Activated CD4-positive, alpha-beta T cell treated with anti-CD3 and anti-CD28 coated beads for 1 hour (primary cell): ENCODE data around the gene ABLIM2.
"Not testable (repeated sequence)": the region's sequence is repeated elsewhere in the genome, so short reads cannot be mapped to it uniquely, and the experiment has no call there.

Experiments used
- DNase-seq: peaks from one replicate; pipeline ENCODE4 v3.0.0-alpha.2; 2020

The ABLIM2 gene

DNA sequence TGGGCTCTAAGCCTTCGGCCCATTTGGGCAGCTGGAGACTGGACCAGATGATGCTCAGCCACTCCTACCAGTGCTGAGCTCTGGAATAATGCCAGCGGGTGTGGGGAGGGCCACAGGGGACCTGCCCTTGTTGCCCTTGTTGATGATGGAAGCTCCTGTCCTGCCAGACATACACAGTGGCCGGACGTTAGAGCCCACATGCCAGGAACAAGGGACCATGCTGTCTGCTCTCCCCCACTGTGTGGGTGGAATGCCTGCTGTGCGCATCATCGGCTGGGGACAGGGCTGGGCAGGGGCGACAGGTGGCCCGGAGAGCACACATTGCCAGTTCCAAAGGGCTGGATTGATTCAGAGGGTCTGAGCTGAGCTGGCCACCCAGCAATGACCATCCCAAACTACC, 2.0 kb downstream of the ABLIM2 start:
- no peak for DNase-seq

DNA sequence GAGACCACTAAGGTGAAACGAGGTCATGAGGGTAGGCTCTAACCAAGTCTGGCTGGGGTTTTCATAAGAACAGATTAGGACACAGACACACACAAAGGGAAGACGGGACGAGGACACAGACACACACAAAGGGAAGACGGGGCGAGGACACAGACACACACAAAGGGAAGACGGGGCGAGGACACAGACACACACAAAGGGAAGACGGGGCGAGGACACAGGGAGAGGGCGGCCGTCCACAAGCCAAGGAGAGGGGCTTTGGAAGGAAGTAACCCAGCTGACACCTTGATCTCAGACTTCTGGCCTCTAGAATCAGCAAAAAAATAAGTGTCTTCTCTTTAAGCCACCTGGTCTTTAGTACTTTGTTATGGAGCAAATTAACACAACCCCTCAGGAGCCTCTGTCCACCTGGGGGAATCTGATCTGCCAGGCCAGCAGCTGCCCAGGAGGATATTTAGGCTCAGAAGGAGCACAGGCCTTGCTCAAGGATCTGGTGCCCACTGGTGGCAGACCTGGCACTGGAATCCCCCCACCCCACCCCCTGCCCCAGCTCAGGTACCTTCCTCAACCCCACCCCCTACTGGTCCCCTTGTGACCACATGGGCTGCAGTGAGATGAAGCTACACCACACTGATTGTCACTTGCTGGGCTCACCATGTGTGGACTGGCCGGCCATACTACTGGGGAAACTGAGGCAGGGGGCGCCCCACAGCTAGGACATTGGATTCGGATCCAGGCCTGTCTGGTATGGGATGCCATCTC, 2.8 kb downstream of the ABLIM2 start:
- no peak for DNase-seq

- DNase-seq: no peak
These were observed 3.6 kb downstream of the ABLIM2 start for GRCh38 chr4:8155048-8155447.

GRCh38 chr4:8153441-8153840, 5.2 kb downstream of the ABLIM2 start:
- DNase-seq: no peak

GRCh38 chr4:8152865-8153257, 5.8 kb downstream of the ABLIM2 start:
- DNase-seq: no peak

- DNase-seq: no peak
These were observed 6.3 kb downstream of the ABLIM2 start for GRCh38 chr4:8152090-8152864.

GRCh38 chr4:8151165-8151650, 7.4 kb downstream of the ABLIM2 start:
- no peak for DNase-seq

GRCh38 chr4:8150152-8151090, 8.2 kb downstream of the ABLIM2 start:
- no peak for DNase-seq

DNA sequence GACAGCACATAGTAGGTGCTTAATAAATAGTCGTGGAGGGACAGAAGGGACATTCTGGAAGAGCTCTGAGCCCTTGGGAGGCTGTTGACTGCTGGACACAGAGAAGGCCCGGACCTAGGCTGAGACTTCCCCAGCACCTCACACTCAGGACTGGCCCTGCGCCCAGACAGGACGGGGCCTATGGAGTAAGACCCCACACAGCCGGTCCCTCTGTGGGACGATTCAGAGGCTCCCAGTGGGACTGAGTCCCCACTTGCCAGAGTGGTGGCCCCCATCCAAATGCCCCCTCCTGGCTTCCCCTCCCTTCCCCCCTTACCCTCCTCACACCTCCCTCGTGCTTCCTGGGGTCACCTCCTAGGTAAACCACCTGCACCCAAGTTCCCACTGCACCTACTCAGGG, 8.9 kb downstream of the ABLIM2 start:
- no peak for DNase-seq

DNA sequence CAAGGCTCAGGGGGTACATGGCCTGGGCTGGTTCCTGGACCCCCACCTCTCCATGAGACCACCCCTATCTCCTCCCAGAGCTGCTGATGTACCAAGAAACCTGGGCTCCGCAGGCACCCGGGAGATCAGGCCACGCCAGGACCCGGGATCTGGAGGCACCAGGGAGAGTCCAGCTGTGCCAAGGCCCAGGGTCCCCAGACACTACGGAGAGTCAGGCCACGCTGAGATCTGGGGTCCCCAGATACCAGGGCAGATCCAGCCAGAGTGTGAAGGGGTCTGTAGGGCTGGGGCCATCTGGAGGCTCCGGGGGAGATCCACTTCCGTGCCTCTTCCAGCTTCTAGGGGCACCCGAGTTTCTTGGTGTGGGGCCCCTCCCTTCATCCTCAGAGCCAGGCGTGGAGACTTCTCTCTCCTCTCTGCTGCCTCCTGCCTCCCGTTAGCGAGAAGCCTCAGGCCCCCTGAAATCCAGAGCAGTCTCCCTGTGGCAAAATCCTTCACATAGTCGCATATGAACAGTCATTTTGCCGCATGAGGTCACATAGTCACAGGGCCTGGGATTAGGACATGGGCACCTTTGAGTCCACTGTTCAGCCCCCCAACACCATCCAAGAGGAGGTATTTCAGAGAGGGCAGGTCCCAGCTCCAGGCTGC, 9.7 kb downstream of the ABLIM2 start:
- DNase-seq: no peak

DNA sequence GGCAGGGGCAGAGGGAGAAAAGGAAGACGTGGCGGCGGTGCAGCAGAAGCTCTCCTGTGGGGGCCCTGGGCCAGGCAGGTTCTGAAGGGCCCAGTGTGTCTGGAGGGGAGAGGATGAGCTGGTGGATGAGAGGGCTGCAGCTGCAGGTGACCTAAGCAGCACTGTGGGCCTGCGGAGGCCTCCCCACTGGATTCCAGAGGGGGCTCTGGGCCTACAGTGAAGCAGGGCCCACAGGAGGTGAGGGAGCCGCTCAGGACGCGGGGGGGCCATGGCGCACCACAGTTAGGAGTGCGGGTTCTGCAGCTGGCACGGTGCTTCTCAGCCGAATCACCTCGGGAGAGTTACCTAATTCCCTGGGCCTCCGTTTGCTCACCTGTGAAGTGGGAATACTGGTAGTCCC, 10.5 kb downstream of the ABLIM2 start:
- no peak for DNase-seq

DNA sequence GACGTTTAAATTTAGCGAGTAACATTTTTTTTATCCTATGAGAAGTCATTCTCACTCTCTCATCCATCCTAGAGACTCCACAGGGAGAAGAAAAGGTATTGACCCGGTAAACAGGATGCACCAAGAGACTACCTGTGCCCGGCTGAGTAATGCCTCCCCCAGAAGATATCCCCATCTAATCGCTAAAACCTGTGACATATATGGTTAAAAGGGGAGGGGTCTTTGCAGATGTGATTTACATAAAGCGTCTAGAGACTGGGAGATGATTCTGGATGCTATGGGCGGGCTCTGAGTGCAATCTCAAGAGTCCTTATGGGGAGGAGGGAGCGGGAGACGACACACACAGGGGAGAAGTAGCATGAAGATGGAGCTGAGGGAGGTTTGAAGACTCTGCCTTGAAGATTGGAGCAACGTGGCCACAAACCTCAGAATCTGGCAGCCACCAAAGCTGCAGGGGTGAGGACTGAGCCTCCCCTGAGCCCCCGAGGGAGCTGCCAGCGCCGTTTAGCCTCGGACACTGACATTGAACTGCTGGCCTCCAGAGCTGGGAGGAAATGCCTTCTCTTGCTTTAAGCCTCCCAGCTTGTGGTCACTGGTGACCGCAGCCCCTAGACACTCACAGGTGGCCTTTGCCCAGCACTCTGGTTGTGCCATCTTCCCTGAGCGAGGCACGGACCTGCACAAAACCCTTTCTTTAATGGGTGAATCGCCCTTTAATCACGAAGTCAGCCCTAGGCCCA, 11.2 kb downstream of the ABLIM2 start:
- DNase-seq: no peak

DNA sequence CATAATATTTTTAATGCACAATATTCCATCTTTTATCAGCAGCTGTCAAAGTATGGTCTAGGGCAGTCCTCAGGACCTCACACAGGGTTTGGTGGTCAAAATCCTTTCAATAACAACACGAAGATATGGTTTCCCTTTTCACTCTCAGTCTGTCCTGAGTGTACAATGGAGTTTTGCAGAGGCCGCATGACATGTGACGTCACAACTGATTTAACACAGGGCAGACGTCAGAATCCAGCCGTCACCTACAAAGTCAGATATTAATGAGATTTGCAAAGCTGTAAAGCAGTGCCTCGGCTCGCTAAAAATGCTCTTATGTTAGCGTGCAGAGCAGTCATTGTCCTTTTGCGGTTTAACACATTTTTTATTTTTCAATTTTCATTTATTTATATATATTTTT, 12.5 kb downstream of the ABLIM2 start:
- DNase-seq: no peak

DNA sequence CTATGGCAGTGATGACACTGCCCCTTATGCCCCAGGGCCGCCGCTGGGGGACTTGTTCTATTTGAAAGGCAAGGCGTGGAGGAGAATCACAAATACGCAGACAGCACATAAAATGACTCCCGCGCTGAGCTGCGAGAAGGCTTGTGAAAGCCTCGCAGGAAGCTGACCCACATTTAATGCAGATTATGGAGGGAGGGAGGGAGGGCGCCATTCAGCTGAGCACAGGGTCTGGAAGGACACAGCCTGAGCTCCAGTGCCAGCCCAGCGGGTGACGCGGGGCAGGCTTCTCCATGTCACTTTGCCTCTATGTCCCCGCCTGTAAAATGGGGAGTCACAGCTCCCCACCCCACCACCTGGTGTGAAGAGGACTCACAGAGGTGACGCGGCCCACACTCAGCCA, 14.3 kb downstream of the ABLIM2 start:
- DNase-seq: no peak

DNA sequence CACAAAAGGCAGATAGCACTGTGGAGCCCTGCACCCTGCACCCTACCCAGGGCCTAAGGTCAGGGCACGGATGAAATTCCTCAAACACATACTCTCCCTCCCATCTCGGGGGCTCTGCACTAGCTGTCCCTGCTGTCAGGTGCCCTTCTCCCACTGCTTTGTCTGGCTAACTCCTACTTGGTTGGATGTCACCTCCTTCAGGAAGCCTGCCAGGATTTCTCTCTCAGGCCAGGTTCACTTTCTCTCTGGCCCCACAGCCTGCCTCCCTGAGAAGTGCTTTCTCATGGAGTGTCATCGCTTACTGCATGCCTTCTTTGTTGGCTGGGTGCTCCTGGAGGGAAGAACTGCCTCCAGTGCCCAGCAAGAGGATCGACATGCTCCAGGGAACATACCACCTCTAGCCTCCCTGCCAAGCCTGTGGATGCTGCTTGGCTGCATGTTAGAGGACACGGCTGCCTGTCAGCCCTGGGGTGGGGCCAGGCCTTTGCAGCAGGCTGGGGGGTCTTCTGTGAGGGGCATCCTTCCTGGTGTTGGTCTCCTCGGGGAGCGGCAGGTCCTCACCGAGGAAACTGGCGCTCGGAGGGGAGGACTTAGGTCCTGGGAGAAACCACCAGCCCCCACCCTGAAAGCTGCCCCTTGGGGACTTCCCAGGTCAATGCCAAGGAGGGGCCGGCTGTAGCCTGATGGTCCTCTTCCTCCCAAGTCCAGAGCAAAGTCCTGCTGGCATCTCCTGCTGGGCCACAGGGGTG, 15.0 kb downstream of the ABLIM2 start:
- no peak for DNase-seq

DNA sequence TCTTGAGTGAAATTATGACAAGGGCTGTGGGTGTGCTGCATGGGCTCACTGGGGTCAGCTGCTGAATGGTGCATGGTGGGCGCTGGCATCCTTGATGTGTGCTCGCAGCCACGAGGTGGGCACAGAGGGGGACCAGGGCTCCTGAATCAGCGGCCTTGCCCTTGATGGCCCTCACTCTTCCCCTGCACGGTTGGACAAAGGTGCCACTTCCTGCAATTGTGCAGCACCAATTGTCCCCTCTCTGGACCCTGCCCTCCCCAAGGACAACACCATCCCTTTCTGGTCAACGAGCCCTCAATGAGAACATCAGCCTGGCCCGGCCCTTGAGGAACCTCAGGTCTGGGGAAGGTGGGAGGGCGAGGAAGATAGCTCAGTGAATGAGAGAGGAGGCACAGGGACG, 16.1 kb downstream of the ABLIM2 start:
- DNase-seq: no peak

- no peak for DNase-seq
These were observed 16.7 kb downstream of the ABLIM2 start for GRCh38 chr4:8141935-8142334.

DNA sequence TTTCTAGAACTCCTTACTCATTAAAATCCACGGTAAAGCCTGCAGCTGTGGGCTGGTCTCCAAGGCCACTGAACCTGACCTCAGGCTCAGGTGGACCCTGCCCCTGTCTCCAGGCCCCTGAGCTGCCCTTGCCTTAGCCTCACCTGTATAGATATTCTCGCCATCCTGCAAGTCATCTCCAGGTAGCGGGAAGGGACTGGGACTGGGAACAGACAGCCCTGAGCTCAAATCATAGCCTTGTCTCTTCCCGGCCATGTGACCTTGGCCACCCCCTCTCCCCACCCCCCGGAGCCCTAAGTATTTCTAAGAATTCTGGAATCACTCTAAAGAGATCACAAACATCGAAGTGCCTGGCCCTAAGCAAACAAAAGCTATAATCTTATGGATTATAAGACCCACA, 17.7 kb downstream of the ABLIM2 start:
- DNase-seq: no peak

DNA sequence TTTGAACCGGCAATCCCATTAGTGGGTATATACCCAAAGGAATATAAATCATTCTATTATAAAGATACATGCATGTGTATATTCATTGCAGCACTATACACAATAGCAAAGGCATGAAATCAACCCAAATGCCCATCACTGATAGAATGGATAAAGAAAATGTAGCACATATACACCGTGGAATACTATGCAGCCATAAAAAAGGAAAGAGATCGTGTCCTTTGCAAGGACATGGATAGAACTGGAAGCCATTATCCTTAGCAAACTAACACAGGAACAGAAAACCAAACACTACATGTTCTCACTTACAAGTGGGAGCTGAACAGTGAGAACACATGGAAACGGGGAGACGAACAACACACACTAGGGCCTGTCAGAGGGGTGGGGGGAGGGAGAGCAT, 18.9 kb downstream of the ABLIM2 start:
- DNase-seq: not testable (repeated sequence)

- DNase-seq: no peak
These were observed 21.5 kb downstream of the ABLIM2 start for GRCh38 chr4:8136972-8137710.
